ENCODE data around the gene FTO.

- TF ChIP-seq CTCF (IDR thresholded peaks at IDR 0.05; ENCODE audit: low read length) = no peak
- no peak for TF ChIP-seq EZH2 (optimal IDR thresholded peaks at IDR 0.05; ENCODE audit: low read depth, low read length)
Measured at GRCh38 chr16:53757971-53758609, 54.1 kb downstream of the FTO start.
